SH-SY5Y (cell line): ENCODE measurements around the gene VWDE.

Source experiments
- GATA2 ChIP-seq: IDR thresholded peaks from 2 replicates; pipeline ENCODE4 v1.6.1; 2011; ENCODE audit warnings: mild to moderate bottlenecking, low read depth, low read length
- GATA3 ChIP-seq: IDR thresholded peaks from 2 replicates; pipeline ENCODE4 v1.6.1; 2011; ENCODE audit warnings: low read depth, mild to moderate bottlenecking, low read length, moderate library complexity

GRCh38 chr7:12322284-12322902 lies 81.3 kb downstream of the VWDE start:
- TF ChIP-seq GATA2 = no peak
- no peak for TF ChIP-seq GATA3
